ENCODE measurements around the gene UNC5A. TPM values are rescaled to one million over a fixed set of nuclear protein-coding genes. Genes with fewer than 3 reads are reported as not detected.

Gene UNC5A
- total RNA-seq, 1 donor from 2014 or later, result 1.1 TPM

DNA sequence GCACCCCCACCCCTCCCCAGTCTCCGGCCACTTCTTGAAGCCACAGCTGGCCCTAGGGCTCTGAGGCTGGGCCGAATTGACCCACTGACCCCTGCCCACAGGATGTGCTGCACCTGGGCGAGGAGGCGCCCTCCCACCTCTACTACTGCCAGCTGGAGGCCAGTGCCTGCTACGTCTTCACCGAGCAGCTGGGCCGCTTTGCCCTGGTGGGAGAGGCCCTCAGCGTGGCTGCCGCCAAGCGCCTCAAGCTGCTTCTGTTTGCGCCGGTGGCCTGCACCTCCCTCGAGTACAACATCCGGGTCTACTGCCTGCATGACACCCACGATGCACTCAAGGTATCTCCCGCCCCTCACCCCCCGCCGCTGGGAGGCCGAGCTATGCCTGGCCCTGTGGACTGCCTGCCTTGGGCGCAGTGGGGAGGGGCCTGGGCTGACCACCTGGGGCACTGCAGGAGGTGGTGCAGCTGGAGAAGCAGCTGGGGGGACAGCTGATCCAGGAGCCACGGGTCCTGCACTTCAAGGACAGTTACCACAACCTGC lies 67.5 kb downstream of the UNC5A start:
- DNase-seq (ENCODE audit: low read depth), result no peak
- no peak overlapping the region for H3K4me3 ChIP-seq (ENCODE audit: low read depth, low read length)
- no peaks in the 10 kb centered on the region for H3K36me3 ChIP-seq (ENCODE audit: control insufficient read depth, insufficient read depth, low read length)
- TF ChIP-seq, protein P1, sequence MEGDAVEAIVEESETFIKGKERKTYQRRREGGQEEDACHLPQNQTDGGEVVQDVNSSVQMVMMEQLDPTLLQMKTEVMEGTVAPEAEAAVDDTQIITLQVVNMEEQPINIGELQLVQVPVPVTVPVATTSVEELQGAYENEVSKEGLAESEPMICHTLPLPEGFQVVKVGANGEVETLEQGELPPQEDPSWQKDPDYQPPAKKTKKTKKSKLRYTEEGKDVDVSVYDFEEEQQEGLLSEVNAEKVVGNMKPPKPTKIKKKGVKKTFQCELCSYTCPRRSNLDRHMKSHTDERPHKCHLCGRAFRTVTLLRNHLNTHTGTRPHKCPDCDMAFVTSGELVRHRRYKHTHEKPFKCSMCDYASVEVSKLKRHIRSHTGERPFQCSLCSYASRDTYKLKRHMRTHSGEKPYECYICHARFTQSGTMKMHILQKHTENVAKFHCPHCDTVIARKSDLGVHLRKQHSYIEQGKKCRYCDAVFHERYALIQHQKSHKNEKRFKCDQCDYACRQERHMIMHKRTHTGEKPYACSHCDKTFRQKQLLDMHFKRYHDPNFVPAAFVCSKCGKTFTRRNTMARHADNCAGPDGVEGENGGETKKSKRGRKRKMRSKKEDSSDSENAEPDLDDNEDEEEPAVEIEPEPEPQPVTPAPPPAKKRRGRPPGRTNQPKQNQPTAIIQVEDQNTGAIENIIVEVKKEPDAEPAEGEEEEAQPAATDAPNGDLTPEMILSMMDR (IDR thresholded peaks at IDR 0.05; ENCODE audit: insufficient read depth, low read length, poor library complexity, severe bottlenecking), result no peak
- H3K27me3 ChIP-seq (ENCODE audit: control insufficient read depth, insufficient read depth, low read length), result peaks cover 52% of the 10 kb centered on the region

- Histone ChIP-seq H3K27me3 (ENCODE audit: control insufficient read depth, insufficient read depth, low read length) (peaks cover 51% of the 10 kb centered on the region), H3K36me3 (ENCODE audit: control insufficient read depth, insufficient read depth, low read length) (no peaks in the 10 kb centered on the region), H3K4me3 (ENCODE audit: low read depth, low read length) (no peak overlapping the region)
- no peak for DNase-seq (ENCODE audit: low read depth)
- TF ChIP-seq, protein P1 (IDR thresholded peaks at IDR 0.05; ENCODE audit: insufficient read depth, low read length, poor library complexity, severe bottlenecking), result no peak
These were observed 68.1 kb downstream of the UNC5A start for GRCh38 chr5:176878463-176878862.

DNA sequence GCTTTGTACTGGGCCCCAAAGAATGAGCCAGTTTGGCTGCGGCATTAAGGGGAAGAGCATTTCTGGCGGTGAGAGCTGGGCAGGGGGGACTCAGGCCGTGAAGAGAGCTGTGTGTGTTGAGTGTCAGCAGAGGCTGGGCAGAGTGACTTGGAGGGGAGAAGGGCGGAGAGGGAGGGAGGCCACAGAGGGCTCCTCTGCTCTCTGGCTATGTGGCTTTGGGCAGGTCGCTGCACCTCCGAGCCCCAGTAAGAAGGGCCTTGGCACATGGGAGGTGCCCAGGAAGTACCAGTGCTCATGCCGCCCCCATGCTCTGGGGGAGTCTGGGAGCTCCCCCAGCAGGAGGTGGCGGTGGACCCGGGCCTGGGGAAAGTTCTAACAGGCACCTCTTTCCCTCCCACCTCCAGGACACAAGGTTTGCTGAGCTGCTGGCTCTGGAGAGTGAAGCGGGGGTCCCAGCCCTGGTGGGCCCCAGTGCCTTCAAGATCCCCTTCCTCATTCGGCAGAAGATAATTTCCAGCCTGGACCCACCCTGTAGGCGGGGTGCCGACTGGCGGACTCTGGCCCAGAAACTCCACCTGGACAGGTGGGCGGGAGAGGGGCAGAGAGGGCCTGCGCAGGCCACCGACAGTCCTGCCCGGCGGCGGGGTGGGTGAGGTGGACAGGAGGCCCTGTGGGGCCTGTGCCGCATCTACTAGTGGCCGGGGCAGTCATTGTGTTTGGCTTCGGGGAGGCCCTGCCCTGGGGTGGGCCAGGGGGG lies 68.7 kb downstream of the UNC5A start:
- H3K4me3 ChIP-seq (ENCODE audit: low read depth, low read length), result no peak overlapping the region
- TF ChIP-seq, protein P1 (IDR thresholded peaks at IDR 0.05; ENCODE audit: insufficient read depth, low read length, poor library complexity, severe bottlenecking), result no peak
- H3K27me3 ChIP-seq (ENCODE audit: control insufficient read depth, insufficient read depth, low read length), result peaks cover 45% of the 10 kb centered on the region
- DNase-seq (ENCODE audit: low read depth), result no peak
- no peaks in the 10 kb centered on the region for H3K36me3 ChIP-seq (ENCODE audit: control insufficient read depth, insufficient read depth, low read length)

DNA sequence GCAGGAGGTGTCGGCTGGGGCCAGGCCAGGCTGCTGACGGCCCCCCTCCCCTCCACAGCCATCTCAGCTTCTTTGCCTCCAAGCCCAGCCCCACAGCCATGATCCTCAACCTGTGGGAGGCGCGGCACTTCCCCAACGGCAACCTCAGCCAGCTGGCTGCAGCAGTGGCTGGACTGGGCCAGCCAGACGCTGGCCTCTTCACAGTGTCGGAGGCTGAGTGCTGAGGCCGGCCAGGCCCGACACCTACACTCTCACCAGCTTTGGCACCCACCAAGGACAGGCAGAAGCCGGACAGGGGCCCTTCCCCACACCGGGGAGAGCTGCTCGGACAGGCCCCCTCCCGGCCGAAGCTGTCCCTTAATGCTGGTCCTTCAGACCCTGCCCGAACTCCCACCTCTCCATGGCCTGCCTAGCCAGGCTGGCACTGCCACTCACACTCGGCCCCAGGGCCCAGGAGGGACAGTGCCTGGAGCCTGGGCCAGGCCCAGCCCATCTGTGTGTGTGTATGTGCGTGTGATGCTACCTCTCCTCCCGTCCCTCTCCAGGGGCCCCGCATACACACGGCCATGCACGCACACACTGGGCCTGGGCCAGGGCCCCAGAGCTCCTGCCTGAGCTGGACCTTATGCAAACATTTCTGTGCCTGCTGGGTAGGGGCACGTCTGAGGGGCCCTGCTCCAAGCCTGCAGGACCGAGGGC lies 69.5 kb downstream of the UNC5A start:
- peaks cover 38% of the 10 kb centered on the region for H3K27me3 ChIP-seq (ENCODE audit: control insufficient read depth, insufficient read depth, low read length)
- TF ChIP-seq, protein P1 (IDR thresholded peaks at IDR 0.05; ENCODE audit: insufficient read depth, low read length, poor library complexity, severe bottlenecking), result no peak

DNA sequence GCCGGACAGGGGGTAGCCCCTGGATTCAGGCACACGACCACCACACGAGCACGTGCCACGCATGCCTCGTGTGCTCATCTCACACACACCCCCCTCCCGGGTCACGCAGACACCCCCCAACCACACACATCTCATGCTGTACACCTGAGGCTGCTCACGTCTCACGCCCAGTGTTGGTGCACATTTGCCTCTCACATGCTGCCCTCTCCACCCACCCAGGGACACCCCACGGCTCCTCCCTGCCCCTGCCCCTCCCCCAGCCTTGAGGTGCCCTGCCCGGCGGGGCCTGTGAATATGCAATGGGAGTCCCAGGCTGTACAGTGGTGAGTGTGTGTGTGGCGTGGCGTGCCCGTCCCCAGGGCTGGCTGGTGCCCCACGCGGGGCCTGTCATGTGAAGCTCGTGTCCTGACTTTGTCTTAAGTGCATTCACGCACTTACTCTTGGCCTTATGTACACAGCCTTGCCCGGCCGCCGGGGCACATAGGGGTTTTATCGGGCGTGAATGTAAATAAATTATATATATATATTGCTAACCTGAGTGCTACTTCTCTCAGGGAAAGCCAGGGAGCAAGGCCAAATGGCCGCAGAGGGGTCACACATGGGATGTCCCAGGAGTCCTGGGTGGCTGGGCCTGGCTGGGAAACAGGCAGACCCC lies 70.1 kb downstream of the UNC5A start:
- Histone ChIP-seq H3K4me3 (ENCODE audit: low read depth, low read length) (no peak overlapping the region), H3K36me3 (ENCODE audit: control insufficient read depth, insufficient read depth, low read length) (no peaks in the 10 kb centered on the region), H3K27me3 (ENCODE audit: control insufficient read depth, insufficient read depth, low read length) (peaks cover 31% of the 10 kb centered on the region)
- TF ChIP-seq, protein P1 (IDR thresholded peaks at IDR 0.05; ENCODE audit: insufficient read depth, low read length, poor library complexity, severe bottlenecking), result no peak
- no peak for DNase-seq (ENCODE audit: low read depth)

More for the DNA sequence above, 69.5 kb downstream of the UNC5A start:
- H3K36me3 ChIP-seq (ENCODE audit: control insufficient read depth, insufficient read depth, low read length), result no peaks in the 10 kb centered on the region
- H3K4me3 ChIP-seq (ENCODE audit: low read depth, low read length), result no peak overlapping the region
- no peak for DNase-seq (ENCODE audit: low read depth)
